Tibial artery (tissue), 4 donors: ENCODE data around the gene CASK.

ENCODE experiments used
- DNase-seq, 2 donors: peaks; one replicate each; pipeline ENCODE4 v3.0.0-alpha.2; 2019
- H3K27ac ChIP-seq, 2 donors: fragments of 200-600 bp; sonication (generic) in 1 of 2; 1 replicate in 1 of 2; 2 replicates in 1 of 2; pipeline ENCODE4 v1.5.1; 2018 to 2019; ENCODE audit warnings: mild to moderate bottlenecking in 1 of 2
- H3K27me3 ChIP-seq, 2 donors: fragments of 200-600 bp; sonication (generic) in 1 of 2; one replicate each; pipeline versions ENCODE4 v1.5.1 to v1.6.0; 2016 to 2019
- H3K36me3 ChIP-seq, 3 donors: fragments of 200-600 bp; sonication (generic) in 2 of 3; one replicate each; pipeline ENCODE4 v1.5.1; 2016 to 2019; ENCODE audit warnings: mild to moderate bottlenecking in 2 of 3
- H3K4me1 ChIP-seq, 4 donors: fragments of 200-600 bp; sonication (generic) in 2 of 4; 1 replicate in 3 of 4; 2 replicates in 1 of 4; pipeline ENCODE4 v1.5.1; 2016 to 2019
- H3K4me3 ChIP-seq, 2 donors: fragments of 200-600 bp; sonication (generic) in 1 of 2; 1 replicate in 1 of 2; 2 replicates in 1 of 2; pipeline ENCODE4 v1.5.1; 2018 to 2019; ENCODE audit warnings: mild to moderate bottlenecking in 2 of 2
- H3K9me3 ChIP-seq, 3 donors: fragments of 200-600 bp; sonication (generic) in 1 of 3; one replicate each; pipeline ENCODE4 v1.5.1; 2016 to 2019
- CTCF ChIP-seq, 2 experiments: fragments of 200-600 bp in 1 of 2; fragments of 450-650 bp in 1 of 2; IDR thresholded peaks; one replicate each; pipeline ENCODE4 v1.5.1; 2017 to 2019; ENCODE audit warnings: antibody characterized with exemption in 2 of 2, mild to moderate bottlenecking in 1 of 2, moderate library complexity in 1 of 2
- intact Hi-C: fragments of 100-400 bp; cut with DNase I; formaldehyde crosslinking; loops from one replicate; pipeline ENCODE4 v1.15.0; 2023; ENCODE audit warnings: low total_unique reads

CASK gene

GRCh38 chrX:41858161-41858775 lies 65.1 kb downstream of the CASK start:
- intact Hi-C loops = no loop called here
- Histone ChIP-seq H3K27ac (no peak overlapping the region), H3K36me3 (no peaks in the 10 kb centered on the region), H3K27me3 (no peaks in the 10 kb centered on the region), H3K9me3 (no peaks in the 10 kb centered on the region), H3K4me1 (no peaks in the 10 kb centered on the region), H3K4me3 (no peak overlapping the region)
- TF ChIP-seq CTCF (IDR thresholded peaks at IDR 0.05) = no peak
- no peak for DNase-seq

- Histone ChIP-seq H3K4me3 (no peak overlapping the region), H3K27me3 (no peaks in the 10 kb centered on the region), H3K36me3 (no peaks in the 10 kb centered on the region), H3K9me3 (no peaks in the 10 kb centered on the region), H3K27ac (no peak overlapping the region), H3K4me1 (no peaks in the 10 kb centered on the region)
- intact Hi-C loops = no loop called here
- no peak for TF ChIP-seq CTCF (IDR thresholded peaks at IDR 0.05)
- no peak for DNase-seq
Observed at GRCh38 chrX:41857670-41858069, 65.7 kb downstream of the CASK start.

GRCh38 chrX:41846714-41847113 lies 76.6 kb downstream of the CASK start:
- Histone ChIP-seq H3K27me3 (no peaks in the 10 kb centered on the region), H3K27ac (no peak overlapping the region), H3K9me3 (peaks cover 0 to 35% (median 24%) of the 10 kb centered on the region in 3 donors), H3K4me1 (no peaks in the 10 kb centered on the region), H3K4me3 (no peak overlapping the region), H3K36me3 (peaks cover 0 to 11% (median 8%) of the 10 kb centered on the region in 3 donors)
- intact Hi-C loops = no loop called here
- no peak for TF ChIP-seq CTCF (IDR thresholded peaks at IDR 0.05)
- no peak for DNase-seq

GRCh38 chrX:41837270-41837944 lies 85.9 kb downstream of the CASK start:
- Histone ChIP-seq H3K4me1 (peaks cover 0 to 3% (median 0%) of the 10 kb centered on the region in 4 donors), H3K27ac (no peak overlapping the region), H3K27me3 (no peaks in the 10 kb centered on the region), H3K36me3 (no peaks in the 10 kb centered on the region), H3K4me3 (no peak overlapping the region), H3K9me3 (peaks cover 0 to 15% (median 4%) of the 10 kb centered on the region in 3 donors)
- no peak for DNase-seq
- TF ChIP-seq CTCF (IDR thresholded peaks at IDR 0.05) = no peak
- intact Hi-C loops = no loop called here

- Histone ChIP-seq H3K27ac (no peak overlapping the region), H3K9me3 (no peaks in the 10 kb centered on the region)
Observed at GRCh38 chrX:41828826-41829225, 94.5 kb downstream of the CASK start.

More at GRCh38 chrX:41828826-41829225, 94.5 kb downstream of the CASK start:
- Histone ChIP-seq H3K27me3 (no peaks in the 10 kb centered on the region), H3K4me1 (peaks cover 0 to 35% (median 0%) of the 10 kb centered on the region in 4 donors), H3K4me3 (no peak overlapping the region), H3K36me3 (no peaks in the 10 kb centered on the region)
- no peak for DNase-seq
- intact Hi-C loops = no loop called here
- TF ChIP-seq CTCF (IDR thresholded peaks at IDR 0.05) = no peak
